ENCODE results near the gene HDAC7. TPM values are rescaled to one million over a fixed set of nuclear protein-coding genes. Genes with fewer than 3 reads are reported as not detected.

HDAC7 gene
- total and polyA plus RNA-seq, 12 donors, result 9.1 to 184 (median 147) TPM

DNA sequence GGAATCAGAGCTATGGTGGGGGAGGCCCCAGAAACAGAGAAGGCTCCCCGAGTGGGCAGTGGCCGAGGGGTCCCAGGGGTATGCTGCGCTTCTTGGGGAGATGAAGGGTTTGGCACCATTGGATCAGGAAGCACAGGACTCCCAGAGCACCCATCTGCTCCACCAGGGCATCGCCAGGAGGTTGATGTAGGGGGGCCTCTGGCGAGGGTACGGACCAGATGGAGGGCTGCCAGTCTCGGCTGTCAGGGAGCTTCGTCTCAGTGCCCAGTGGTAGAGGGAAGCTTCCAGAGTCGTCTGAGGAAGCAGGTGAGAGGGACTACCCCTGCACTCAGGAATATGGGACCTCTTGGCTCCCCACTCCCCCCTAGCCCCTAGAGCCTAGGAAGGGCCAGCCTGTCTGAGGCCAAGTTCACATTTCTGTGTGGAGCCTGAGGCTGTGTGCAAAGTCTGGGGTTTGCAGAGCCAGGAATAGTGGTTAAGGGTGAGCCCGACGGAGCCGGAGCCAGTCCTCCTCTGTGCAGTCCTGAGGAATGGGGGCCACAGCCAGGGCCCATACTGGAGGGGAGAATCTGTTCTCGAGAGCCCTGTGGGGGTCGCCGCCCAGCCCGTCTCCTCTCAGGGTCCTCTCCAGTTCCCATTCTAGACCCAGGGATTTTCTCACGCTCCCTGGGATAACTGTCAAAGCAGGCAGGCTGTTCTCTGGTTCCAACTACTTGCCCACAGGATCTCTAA, 36.5 kb downstream of the HDAC7 start:
- no peak for DNase-seq
- H3K4me3 ChIP-seq, result no peak overlapping the region
- no peaks in the 10 kb centered on the region for H3K9me3 ChIP-seq (replicated peaks in 1 of 3)
- TF ChIP-seq POLR2A (IDR thresholded peaks at IDR 0.05), result no peak
- TF ChIP-seq, protein P1, sequence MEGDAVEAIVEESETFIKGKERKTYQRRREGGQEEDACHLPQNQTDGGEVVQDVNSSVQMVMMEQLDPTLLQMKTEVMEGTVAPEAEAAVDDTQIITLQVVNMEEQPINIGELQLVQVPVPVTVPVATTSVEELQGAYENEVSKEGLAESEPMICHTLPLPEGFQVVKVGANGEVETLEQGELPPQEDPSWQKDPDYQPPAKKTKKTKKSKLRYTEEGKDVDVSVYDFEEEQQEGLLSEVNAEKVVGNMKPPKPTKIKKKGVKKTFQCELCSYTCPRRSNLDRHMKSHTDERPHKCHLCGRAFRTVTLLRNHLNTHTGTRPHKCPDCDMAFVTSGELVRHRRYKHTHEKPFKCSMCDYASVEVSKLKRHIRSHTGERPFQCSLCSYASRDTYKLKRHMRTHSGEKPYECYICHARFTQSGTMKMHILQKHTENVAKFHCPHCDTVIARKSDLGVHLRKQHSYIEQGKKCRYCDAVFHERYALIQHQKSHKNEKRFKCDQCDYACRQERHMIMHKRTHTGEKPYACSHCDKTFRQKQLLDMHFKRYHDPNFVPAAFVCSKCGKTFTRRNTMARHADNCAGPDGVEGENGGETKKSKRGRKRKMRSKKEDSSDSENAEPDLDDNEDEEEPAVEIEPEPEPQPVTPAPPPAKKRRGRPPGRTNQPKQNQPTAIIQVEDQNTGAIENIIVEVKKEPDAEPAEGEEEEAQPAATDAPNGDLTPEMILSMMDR (IDR thresholded peaks at IDR 0.05), result no peak
- no peak overlapping the region for H3K27ac ChIP-seq
- H3K27me3 ChIP-seq, result no peaks in the 10 kb centered on the region
- WGBS, 4 donors, result 76 to 93% (median 84%) methylated on average over 6 to 17 of the region's 17 CpGs
- intact Hi-C loops (cut with DNase I), result loop anchor here (5.0 kb wide), 1 partner anchor 49 kb away; no protein-coding TSS in a partner anchor
- H3K36me3 ChIP-seq (replicated peaks in 1 of 2), result peaks cover 0 to 65% of the 10 kb centered on the region in 2 donors
- peaks cover 12 to 37% of the 10 kb centered on the region in 2 donors for H3K4me1 ChIP-seq (replicated peaks in 1 of 2)

- Histone ChIP-seq H3K27ac (peak overlapping the region in 2 of 5 donors; percentile 15 to 44), H3K36me3 (replicated peaks in 1 of 2) (peaks cover 0 to 57% of the 10 kb centered on the region in 2 donors), H3K4me1 (replicated peaks in 1 of 2) (peaks cover 20 to 43% of the 10 kb centered on the region in 2 donors), H3K4me3 (no peak overlapping the region), H3K27me3 (no peaks in the 10 kb centered on the region), H3K9me3 (replicated peaks in 1 of 3) (no peaks in the 10 kb centered on the region)
- no peak for DNase-seq
- TF ChIP-seq, protein P1 (IDR thresholded peaks at IDR 0.05), result no peak
- no peak for TF ChIP-seq POLR2A (IDR thresholded peaks at IDR 0.05)
- intact Hi-C loops (cut with DNase I), result loop anchor here (5.0 kb wide), 1 partner anchor 50 kb away; no protein-coding TSS in a partner anchor
- 69 to 82% (median 75%) methylated on average over 6 to 8 of the region's 8 CpGs for WGBS, 4 donors
Measured at GRCh38 chr12:47782372-47782770, 37.3 kb downstream of the HDAC7 start.

DNA sequence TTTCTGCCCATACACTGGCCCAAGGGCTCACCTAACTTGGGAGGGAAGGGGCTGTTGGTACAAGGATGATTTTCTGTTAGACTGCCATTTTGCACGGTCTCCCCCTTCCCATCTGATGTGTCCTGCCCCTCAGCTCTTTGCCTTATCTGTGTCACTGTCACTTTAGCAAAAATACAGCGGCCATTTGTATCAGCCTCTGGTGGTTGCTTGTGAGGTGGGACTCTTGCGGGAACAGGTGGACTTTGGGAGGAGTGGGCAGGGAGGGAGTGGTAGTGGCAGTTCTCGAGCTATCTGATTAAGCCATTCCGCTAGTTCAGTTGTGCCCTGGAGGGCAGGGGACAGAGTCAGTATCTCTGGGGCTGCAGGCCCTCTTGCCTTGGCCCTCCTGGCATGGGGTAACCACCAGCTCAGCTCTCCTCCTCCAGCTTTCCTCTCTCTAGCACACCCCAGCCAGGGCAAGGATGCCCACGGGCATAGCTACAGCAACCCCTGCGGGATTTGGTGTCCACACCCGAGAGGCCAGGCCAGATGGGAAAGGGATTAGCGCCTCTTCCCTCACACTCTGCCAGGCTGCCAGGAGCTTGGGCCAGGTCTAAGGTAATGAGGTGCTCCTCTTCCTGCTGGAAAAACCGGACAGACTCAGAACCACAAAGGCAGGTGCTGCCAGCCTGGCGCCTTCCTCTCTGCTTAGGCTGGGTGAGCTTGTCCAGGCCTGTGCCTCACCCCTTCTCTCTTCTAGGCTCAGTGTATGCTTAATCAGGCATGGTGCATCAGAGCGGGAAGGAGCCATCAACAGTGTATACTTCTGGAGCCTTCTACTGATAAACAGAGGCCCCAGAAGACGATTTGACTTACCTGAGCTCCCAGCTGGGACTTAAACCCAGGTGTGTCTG, 38.0 kb downstream of the HDAC7 start:
- H3K36me3 ChIP-seq (replicated peaks in 1 of 2), result peaks cover 0 to 50% of the 10 kb centered on the region in 2 donors
- peak overlapping the region in 2 of 5 donors; percentile 22 to 44 for H3K27ac ChIP-seq
- H3K9me3 ChIP-seq (replicated peaks in 1 of 3), result no peaks in the 10 kb centered on the region
- no peaks in the 10 kb centered on the region for H3K27me3 ChIP-seq
- 78 to 84% (median 82%) methylated on average over 8 to 13 of the region's 13 CpGs for WGBS, 4 donors
- TF ChIP-seq, protein P1 (IDR thresholded peaks at IDR 0.05), result no peak
- TF ChIP-seq POLR2A (IDR thresholded peaks at IDR 0.05), result no peak
- intact Hi-C loops (cut with DNase I), result loop anchor here (5.0 kb wide), 1 partner anchor 51 kb away; no protein-coding TSS in a partner anchor
- no peak overlapping the region for H3K4me3 ChIP-seq
- no peak for DNase-seq
- H3K4me1 ChIP-seq (replicated peaks in 1 of 2), result peaks cover 23 to 43% of the 10 kb centered on the region in 2 donors

All from adrenal gland (tissue), 12 donors.